Measurements from ENCODE around the gene MTMR4.
"Not testable (repeated sequence)": the region's sequence is repeated elsewhere in the genome, so short reads cannot be mapped to it uniquely, and the experiment has no call there.

Gene MTMR4

DNA sequence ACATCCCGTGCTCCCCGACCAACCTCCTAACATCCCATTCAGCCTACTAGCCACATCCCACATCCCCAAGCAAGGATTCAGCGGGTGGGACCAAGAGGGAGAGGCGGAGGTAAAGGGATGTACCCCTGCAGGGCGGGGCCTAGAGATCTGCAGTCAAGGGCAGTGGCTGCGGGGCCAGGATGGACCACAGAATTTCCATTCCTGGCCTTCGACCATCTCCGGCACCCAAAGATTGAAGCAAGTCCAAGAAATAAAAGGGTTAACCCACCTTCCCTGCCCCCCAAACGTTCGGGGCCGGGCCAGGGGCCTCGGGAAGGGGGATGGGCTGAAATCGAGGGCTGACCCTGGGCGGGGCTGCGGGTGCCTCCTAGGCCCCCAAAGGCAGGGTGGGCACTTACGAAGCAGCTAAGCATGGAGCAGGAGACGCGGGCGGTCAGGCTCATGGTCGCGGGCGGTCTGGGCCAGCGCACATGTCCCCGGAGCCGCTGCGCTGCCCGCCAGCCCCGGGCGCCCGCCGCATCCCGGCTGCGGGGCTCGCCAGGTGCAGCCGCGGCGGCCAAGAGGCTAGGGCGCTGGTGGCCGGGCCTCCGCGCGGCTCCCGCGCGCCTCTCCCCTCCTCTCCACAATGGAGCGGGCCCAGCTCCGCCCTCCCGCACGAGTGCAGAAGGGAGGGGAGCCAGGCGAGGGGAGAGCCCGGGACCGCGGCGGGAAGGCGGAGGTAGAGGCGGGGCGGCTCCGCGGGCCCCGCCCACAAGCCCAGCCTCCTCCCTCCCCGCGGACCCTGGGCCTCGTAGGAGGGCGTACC lies at the start of gene MTMR4:
Gene MTMR4 (minus strand): TSS at position 674 of the 805 bp plus-strand sequence. CDS start 231 bp downstream, at position 443.
- DNase-seq (ENCODE audit: low read depth, low spot score), result peak; percentile 33

DNA sequence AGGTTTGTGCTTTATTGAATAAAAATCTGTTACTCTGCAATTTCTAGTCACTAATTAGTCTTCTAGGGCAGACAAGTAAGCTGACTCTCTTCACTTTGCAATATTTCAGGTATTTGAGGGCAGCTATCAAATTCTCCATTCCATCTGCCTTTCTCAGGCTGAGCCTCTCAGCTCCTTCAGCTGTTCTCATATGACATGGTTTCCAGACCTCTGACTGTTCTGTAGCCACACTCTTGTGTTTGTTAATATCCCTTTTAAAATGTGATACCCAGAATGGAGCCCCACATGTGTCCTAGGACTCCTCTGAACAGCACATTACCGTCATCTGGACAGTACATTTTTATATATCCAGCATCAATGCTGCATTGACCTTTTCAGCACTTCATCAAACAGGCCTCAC lies 46.1 kb upstream of the MTMR4 start:
- DNase-seq (ENCODE audit: low read depth, low spot score), result no peak

DNA sequence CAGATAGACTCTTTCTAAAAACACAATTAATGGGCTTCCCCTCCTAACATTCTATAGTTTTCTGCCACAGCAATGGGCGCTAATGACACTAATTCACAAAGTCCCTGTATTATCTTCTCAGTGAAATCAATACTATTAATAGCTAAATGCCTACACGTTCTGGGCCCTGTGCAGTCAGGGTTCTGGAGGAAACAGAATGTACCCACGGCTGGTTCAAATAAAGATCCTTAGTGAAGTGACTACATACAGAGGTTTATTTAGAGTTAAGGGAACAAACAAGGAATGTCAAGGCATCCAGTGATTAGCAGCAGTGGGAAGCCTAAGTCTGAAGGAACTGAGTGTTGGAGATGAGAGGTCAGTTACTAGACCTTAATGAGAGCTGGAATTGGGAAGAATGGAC lies 43.5 kb upstream of the MTMR4 start:
- DNase-seq (ENCODE audit: low read depth, low spot score), result no peak

DNA sequence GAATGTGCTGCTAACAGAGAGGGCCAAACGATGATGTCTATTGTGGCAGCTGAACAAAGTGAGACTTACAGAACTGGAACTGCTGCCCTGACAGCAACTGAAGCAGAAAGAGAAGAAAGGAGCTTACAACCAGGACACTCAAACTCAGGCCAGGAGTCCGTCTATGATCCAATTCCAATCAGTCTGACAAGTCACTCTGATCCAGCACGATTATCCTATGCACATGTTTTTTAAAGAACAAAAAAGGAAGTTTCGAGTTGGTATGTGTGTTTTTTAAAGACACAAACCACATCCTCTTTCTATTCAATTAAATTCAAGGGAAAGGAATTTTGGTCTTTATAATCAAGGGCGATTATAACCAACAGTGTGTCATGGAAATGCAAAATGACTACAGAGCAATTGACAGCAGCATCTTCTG lies 42.4 kb upstream of the MTMR4 start:
- DNase-seq (ENCODE audit: low read depth, low spot score), result no peak

DNA sequence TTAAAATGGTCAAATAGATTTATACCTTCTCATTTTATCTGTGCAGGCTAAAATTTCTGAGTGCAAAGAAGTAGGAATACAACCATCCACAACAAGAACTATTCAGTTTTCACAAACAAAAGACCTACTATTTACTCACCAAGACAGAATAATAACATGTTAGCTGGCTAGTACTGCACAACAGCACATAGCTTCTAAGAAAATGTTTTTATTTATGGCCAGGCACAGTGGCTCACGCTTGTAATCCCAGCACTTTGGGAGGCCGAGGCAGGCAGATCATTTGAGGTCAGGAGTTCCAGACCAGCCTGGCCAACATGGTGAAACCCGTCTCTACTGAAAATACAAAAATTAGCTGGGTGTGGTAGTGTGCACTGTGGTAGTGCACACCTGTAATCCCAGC lies 40.7 kb upstream of the MTMR4 start:
- DNase-seq (ENCODE audit: low read depth, low spot score), result not testable (repeated sequence)

DNA sequence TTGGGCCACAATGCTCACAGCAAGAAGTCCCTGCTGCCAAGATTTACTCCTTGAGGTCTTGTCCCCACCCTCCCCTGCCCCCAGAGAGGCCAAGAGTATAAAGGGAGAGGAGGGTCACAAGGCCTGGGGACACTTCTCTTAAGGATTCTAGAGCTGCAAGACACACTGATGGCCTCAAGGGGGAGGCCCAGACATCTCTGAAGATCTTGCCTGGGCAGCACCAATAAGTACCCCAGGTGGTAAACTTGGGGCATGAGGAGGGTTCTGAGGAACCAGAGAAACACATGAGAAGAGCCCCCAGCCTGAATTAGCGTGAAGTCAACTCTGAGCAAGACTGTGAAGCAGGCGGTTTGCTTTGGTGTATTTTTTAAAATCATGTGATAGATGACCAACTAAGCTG lies 26.8 kb upstream of the MTMR4 start:
- no peak for DNase-seq (ENCODE audit: low read depth, low spot score)

DNA sequence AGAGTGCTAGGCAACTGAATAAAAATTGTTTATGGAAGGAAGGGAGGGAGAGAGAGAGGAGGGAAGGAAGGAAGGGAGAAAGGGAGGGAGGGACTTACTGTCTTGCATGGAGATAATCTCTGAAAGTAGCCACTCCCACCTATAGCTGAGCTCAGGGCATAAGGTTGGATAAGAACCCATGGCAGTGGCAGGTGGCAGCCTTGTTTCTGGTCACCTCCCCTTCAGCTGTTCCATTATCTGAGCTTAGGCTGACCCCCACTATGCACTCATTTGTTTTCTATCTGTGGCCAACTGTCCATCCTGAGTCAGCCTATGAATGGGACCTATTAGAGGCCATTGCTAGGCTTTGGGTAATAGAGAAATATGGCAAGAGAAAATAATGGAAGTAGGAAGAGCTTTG lies 25.3 kb upstream of the MTMR4 start:
- DNase-seq (ENCODE audit: low read depth, low spot score), result no peak

DNA sequence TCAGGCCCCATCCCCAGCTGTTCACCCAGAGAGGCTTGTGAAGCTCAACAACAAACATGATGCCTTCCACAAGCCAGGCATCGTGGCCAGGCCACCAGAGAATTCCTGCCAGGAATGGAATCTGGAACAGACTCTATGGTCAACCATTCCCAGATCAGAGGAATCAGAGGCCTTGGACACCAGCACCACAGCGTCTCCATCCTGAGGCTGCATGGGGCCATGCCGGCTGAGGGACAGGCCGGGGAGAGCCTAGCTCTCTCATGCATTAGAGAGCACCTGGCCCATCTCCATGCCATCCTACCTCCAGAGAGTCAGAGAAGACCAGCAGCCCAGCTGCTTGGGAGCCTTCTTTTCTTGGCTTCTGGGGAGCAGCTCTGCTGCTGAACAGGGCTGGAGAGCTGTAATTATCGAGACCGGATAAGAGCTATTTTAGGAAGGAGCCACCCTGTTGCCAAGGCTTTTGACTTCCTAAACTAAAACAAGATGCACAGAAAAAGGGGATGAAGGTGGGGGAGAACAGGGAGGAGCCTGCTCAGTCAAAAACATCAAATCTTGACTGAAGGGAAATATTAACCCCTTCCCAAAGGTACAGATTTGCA lies 24.5 kb upstream of the MTMR4 start:
- no peak for DNase-seq (ENCODE audit: low read depth, low spot score)

DNA sequence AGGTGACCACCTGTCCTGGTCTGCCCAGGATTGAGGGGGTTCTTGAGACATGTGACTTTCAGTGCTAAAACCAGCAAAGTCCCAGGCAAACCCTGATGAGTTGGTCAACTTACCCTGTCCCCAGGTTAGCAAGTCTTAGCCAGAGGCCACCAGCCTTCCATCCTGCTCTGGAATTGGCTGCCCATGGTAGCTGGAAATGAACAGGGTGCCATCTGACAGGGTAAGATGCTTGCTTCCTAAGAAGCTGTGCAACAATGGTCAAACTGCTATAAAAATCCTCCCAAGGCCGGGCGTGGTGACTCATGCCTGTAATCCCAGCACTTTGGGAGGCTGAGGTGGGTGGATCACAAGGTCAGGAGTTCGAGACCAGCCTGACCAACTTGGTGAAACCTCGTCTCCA lies 22.8 kb upstream of the MTMR4 start:
- no peak for DNase-seq (ENCODE audit: low read depth, low spot score)

DNA sequence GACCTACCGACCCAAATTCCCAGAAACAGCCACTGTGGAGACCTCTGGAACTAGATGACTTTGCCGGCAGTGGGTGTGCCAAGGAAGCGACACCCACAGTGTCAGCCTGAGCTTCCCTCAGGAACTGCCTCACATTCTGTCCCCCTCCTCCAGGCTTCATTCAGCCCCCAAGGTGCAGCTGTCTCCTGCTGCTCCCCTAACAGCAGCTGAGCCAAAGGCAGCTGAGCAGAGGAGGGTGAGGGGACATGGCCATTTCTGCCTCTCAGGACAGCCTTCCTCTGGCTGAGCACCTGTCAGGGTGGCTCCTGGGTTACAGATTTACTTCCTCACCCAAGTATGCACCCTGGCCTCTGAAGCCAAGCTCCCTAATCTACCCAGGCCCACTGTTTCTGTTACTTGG lies 22.1 kb upstream of the MTMR4 start:
- no peak for DNase-seq (ENCODE audit: low read depth, low spot score)

DNA sequence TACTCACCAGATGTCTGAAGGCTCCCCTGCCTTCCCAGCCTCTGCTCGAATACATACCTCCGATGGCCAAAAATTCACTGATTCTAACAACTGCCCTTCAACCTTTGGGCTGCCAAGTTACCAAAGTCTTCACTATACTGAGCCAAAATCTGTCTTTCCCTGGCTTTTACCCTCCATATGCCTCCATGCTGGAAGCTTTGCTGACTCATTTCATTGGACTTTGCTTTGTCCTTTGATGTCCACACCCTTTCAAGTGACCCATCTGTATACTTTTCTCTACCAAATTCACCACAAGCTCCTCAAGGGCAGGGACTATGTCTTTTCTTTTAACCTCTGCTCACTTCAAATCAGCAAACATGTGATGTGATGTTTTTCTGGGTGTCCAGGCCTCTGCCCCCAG lies 21.0 kb upstream of the MTMR4 start:
- DNase-seq (ENCODE audit: low read depth, low spot score), result no peak

DNA sequence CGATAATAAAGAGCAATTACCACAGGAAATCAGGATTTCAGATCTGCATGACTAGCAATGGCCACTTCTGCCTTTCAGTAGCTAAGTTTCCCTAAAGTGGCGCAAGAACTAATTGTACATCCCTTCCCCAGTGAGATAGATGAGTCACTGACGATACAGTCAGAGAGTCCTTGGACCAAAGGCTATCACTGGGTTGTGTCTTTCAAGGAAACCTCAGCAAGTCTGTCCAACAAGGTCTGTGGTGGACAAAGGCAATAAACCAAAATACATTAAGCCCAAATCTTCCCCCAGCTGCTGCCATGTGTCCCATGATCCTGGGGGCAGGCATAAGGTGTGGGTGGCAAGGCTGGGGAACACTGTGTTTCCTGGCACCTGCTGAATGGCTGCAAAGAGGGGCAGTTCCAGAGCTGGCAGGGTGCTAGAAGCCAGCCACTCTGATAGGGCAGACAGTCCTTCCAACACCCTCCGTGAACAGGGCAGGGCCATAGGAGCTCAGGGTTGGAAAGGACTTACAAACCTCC lies 20.5 kb upstream of the MTMR4 start:
- no peak for DNase-seq (ENCODE audit: low read depth, low spot score)

DNA sequence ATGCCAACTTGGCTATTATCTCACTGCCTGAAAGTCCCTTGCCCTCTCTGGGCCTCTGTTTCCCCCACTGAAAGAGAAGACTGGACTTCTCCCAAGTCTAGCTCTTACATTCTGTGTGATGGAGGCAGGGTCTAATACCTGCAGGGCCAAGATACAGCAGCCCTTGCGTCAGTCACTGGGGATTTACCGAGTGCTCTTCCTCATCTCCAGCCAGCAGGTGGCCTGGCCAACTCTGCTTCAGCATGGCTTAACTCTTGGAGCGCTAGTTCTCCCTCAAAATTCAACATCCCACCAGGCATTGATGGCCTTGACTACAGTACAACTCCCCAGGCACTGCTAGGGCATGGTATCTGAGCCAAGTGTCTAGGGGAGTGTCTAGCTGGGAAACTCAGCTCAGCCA lies 19.9 kb upstream of the MTMR4 start:
- DNase-seq (ENCODE audit: low read depth, low spot score), result no peak

DNA sequence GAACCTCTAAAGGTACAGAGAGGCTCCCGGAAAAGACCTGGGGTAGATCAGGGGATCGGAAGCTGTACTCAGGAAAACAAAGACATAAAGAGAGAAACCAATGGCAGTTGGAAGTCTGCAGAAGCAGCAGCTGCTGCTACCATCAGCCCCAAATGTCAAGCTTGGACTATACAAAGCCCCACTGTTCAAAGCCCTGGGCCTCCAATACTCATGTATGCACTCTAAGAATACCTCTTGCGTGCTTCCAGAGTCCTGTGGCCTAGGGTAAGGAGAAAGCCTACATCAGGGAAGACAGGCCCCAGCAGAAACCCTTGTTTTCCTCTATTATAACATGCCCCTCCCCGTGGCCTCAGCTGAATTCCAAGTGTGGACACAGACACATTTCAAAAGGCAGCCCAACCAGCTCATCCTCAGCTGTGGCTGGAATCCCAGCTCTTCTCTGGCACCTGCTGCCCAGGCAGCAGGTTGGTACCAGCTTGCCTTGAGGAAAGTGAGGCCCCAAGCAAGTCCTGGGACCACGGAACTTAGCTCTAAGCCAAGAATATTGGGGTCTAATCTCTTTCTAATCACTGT lies 19.3 kb upstream of the MTMR4 start:
- no peak for DNase-seq (ENCODE audit: low read depth, low spot score)

DNA sequence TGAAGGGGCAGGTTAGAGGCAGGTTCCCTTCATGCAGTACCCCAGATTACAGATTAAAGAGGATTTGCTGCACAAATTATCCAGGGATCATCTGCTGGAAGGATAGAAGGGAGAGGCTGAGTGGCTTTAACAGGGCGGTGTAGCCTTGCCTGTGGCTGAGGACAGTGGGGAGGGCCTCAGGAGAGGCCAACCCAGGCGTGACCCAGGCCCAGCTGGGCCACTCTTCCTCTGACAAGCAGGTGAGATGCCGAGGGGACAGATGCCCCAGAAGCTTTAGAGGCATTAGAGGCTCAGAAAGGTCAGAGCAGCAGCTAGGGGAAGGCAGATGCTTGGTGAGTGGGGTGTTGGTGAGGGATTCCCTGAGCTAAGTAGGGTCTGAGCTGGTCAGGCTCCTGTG lies 18.1 kb upstream of the MTMR4 start:
- DNase-seq (ENCODE audit: low read depth, low spot score), result no peak

DNA sequence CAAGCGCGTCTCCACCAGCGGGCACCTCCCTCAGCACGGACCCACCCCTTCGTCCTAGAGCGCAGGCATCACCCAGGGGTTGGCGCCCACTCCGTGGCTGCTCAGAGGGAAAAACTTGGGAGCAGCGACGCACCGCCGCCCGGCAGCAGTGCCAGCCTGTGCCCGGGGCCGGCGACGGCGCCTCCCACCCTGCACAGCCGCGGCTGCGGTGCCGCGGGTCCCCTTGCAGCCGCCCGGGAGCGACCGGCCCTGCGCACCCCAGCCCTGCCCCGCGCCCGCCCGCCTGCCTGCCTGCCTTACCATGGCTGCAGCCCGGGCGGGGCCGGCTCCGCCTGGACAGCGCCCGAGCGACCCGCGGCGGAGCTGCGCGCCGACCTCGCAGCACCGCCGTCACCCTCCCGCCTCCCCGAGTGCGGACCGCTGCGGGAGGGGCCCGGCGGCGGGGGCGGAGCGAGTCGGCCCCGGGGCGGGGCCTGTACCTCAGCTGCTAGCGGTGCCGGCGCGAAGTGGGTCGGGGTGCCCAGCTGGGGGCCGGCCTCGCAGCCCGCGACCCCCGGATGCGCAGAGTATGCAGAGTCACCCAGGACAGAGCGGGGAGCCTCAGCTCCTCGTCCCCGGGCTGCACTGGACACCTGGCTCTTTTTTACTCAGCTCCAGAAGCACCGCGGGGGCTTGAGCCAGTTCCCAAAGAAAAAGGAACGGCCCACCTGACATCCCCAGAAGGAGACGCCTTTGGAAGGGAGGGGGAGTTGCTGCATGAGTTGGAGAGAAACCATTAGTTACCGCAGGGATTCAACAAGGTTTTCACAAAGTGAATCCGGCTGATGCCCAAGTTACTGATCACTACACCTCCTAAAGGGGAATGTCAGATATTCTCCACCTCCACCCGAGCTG lies 17.5 kb upstream of the MTMR4 start:
- DNase-seq (ENCODE audit: low read depth, low spot score), result no peak

DNA sequence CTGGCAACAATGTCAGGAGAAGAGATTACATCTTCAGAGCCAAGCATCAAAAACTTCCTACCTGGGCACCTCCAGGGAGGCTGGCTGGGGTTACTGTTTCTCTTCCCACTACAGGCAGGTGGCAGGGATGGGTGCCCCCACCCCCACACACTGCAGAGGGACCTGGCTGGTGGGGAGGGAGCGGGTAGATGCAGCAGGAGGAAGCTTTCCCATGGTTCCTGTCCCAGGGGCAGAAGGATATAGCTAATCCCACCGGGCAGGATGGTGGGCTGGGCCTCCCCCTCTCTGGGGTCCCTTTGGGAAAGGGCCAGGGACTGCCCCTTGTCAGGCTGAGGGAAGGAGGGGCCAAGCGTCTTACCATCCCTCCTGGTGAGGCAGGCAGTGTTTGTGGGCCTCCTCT lies 16.7 kb upstream of the MTMR4 start:
- no peak for DNase-seq (ENCODE audit: low read depth, low spot score)

DNA sequence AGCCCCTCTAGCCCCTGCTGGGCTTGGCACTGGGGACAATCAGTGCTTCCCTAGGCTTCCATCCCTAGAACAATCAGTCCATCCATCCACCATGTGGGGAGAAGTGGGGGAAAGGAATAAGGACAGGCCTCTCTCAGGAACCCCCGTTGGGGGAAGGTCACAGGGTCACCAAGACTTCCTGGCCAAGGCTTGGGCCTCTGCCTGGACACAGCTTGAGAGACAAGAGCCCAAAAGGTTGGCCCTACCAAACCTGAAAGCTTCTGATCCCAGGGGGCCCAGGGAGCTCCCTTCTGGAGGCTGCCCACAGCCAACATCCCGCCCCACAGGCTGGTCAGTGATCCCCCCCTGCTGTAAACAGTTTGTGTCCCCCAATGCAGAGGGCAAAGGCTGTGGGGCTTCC lies 16.2 kb upstream of the MTMR4 start:
- no peak for DNase-seq (ENCODE audit: low read depth, low spot score)

DNA sequence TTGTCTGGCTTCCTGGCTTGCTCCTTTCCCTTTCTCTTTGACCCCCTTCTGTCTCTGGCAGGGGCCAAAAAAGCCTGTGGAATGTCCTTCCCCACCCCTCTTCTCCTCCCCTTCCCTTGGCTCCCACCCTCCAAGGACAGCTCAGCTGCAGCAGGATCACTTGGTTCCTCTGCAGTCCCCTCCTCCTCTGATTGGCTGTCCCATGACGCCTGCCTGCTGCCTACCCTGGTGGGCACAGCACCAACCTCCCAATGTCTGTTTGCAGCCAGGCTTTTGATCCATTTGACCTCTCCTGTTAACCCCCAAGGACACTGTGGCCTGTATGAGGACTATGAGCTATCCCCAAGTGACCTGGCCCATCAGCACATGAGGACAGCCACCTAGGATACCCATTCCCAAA lies 14.8 kb upstream of the MTMR4 start:
- no peak for DNase-seq (ENCODE audit: low read depth, low spot score)

DNA sequence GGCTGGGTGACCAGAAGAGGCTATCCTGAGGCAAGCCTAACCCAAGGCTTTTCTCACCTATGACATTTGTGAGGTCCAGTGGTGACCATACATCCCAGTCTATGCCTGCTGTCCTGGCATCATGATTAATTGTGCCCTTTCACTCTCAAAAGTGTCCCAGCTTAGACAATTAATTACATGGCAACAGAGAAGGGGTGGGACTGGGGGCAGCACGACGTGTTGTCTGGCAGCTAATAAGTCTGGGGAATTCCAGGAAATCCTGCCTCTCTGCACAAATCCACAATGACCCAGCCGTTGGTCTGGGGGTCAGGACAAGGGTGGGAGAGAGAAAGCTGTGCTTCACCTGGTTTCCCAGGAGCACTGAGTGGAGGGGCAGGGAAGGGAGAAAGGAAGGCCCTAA lies 14.0 kb upstream of the MTMR4 start:
- no peak for DNase-seq (ENCODE audit: low read depth, low spot score)

DNA sequence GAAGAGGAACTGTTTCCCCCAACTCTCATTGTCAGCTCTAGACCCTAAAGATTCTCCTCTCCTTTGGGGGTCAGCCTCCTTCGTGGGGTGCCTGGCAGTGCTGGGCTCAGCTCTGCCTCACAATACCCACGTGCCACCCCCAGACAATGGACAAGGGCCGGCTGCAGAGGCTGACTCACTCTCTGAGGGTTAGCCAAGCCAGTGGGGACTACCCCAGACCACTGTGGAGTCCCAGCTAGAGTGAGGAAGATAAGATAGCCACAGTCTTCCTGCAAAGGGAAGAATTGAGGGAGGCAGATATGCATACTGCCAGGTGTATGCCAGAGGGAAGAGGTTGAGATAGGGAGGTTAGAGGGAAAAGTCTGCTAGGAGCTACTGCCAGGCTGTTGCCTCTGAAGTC lies 13.5 kb upstream of the MTMR4 start:
- no peak for DNase-seq (ENCODE audit: low read depth, low spot score)

DNA sequence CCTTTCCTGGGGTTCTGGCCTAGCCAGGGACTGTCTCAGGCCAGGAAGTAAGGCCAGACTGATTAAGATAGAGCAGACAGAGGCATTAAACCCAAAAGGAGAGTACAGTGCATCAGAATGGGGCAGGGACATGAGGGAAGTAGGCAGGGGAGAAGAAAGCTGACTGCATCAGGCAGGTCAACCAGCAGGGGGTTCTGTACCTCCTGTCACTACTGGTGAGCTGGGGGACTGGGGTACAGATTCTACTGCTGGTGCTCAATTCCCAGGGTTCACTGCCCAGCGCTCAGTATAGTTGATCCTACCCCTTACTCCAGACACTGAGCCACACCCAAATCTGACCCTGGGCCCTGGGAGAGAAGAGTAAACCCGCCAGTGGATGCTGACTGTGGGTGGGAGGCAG lies 12.9 kb upstream of the MTMR4 start:
- no peak for DNase-seq (ENCODE audit: low read depth, low spot score)

Measured in activated naive CD8-positive, alpha-beta T cell treated with anti-CD3 and anti-CD28 coated beads, Interleukin-2, amount 50 U/mL, for 16 hours (primary cell).